ENCODE results near the gene RAB3A.

Gene RAB3A

DNA sequence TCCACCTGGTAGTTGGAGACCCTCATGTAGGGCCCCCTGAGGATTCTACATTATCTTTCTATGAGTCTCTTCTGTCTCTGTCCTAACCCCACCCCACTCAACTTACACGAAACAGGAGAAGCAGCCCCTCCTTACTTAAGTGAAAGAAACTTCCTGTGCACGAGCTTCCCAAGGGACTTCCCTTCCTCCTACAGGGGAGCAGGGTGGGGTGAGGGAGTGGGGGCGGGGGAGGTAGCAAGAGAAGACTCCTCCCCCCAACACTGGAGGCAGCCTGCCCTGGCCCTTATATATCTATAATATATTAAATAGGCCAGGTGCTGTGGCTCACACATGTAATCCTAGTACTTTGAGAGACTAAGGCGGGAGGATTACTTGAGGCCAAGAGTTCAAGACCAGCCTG is 27.9 kb upstream of the RAB3A start:
- Histone ChIP-seq H3K27ac (ENCODE audit: low read depth, low read length) (peak overlapping the region; percentile 71), H3K4me1 (ENCODE audit: control insufficient read depth, insufficient read depth, low read length) (peaks cover 20% of the 10 kb centered on the region), H3K9me3 (ENCODE audit: control insufficient read depth, insufficient read depth, low read length) (no peaks in the 10 kb centered on the region), H3K36me3 (ENCODE audit: control insufficient read depth, insufficient read depth, low read length) (no peaks in the 10 kb centered on the region), H3K27me3 (ENCODE audit: control insufficient read depth, insufficient read depth, low read length) (peaks cover 5% of the 10 kb centered on the region), H3K4me3 (ENCODE audit: low read depth, low read length) (no peak overlapping the region), H3K9ac (ENCODE audit: low read depth, low read length) (no peak overlapping the region)

DNA sequence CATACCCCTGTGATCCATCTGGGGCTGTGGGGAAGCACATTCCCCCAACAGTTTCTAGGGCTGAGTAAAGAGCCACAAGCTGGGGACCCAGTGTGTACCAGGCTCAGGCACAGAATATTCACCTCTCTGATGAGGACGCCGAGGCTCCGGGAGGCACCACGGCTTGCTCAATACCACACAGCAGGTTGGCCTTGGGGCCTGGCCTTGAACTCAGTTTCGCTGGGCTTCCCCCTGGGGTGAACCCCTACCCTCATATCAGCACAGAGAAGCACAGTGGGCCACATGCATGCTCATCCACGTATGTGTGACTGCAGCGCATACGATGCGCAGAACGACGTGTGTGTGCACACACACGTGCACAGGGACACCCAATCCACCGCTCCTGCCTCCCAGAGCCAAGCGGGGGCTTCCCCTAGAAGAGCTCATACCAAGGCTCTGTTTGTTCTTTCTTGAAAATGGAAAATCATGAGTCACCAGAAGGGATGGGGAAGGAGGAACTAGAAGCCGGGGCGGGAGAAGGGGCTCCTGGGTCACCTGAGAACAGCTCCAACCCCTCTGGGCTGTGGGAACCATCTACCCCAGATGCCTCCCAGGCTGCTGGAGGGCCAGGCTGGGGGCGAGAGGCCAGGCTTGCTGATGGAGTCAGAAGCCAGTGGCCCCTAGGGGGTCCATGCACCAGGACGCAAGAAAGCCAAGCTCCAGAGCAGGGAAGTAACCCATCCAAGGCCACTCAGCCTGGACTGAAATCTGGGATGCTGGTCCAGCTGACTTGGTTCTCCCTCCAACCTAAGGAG is 27.3 kb upstream of the RAB3A start:
- H3K9ac ChIP-seq (ENCODE audit: low read depth, low read length): no peak overlapping the region
- H3K4me3 ChIP-seq (ENCODE audit: low read depth, low read length): no peak overlapping the region
- H3K27ac ChIP-seq (ENCODE audit: low read depth, low read length): peak overlapping the region; percentile 71
- no peaks in the 10 kb centered on the region for H3K9me3 ChIP-seq (ENCODE audit: control insufficient read depth, insufficient read depth, low read length)
- peaks cover 11% of the 10 kb centered on the region for H3K27me3 ChIP-seq (ENCODE audit: control insufficient read depth, insufficient read depth, low read length)
- H3K36me3 ChIP-seq (ENCODE audit: control insufficient read depth, insufficient read depth, low read length): no peaks in the 10 kb centered on the region
- peaks cover 20% of the 10 kb centered on the region for H3K4me1 ChIP-seq (ENCODE audit: control insufficient read depth, insufficient read depth, low read length)

DNA sequence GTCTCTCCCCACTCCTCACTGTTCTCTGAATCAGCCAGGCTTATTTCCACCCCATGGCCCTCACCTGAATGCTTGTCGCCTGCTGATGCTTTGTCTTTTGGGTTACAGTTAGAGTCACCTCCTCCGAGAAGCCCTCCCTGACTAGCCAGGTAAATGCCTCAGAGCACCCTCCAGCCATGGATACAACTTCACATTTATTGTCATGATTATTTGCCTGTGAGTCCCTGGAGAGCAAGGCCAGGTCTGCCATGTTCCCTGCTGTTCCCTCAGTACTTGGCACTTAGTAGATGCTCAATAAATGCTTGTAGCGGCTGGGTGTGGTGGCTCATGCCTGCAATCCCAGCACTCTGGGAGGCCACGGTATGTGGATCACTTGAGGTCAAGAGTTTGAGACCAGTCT is 26.1 kb upstream of the RAB3A start:
- Histone ChIP-seq H3K4me3 (ENCODE audit: low read depth, low read length) (no peak overlapping the region), H3K27ac (ENCODE audit: low read depth, low read length) (no peak overlapping the region), H3K4me1 (ENCODE audit: control insufficient read depth, insufficient read depth, low read length) (peaks cover 29% of the 10 kb centered on the region), H3K9me3 (ENCODE audit: control insufficient read depth, insufficient read depth, low read length) (no peaks in the 10 kb centered on the region), H3K9ac (ENCODE audit: low read depth, low read length) (no peak overlapping the region), H3K27me3 (ENCODE audit: control insufficient read depth, insufficient read depth, low read length) (peaks cover 23% of the 10 kb centered on the region), H3K36me3 (ENCODE audit: control insufficient read depth, insufficient read depth, low read length) (no peaks in the 10 kb centered on the region)

GRCh38 chr19:18229474-18229873 is 25.6 kb upstream of the RAB3A start:
- no peak overlapping the region for H3K27ac ChIP-seq (ENCODE audit: low read depth, low read length)
- H3K9me3 ChIP-seq (ENCODE audit: control insufficient read depth, insufficient read depth, low read length): no peaks in the 10 kb centered on the region
- H3K9ac ChIP-seq (ENCODE audit: low read depth, low read length): no peak overlapping the region
- no peak overlapping the region for H3K4me3 ChIP-seq (ENCODE audit: low read depth, low read length)
- H3K36me3 ChIP-seq (ENCODE audit: control insufficient read depth, insufficient read depth, low read length): no peaks in the 10 kb centered on the region
- peaks cover 29% of the 10 kb centered on the region for H3K4me1 ChIP-seq (ENCODE audit: control insufficient read depth, insufficient read depth, low read length)
- H3K27me3 ChIP-seq (ENCODE audit: control insufficient read depth, insufficient read depth, low read length): peaks cover 25% of the 10 kb centered on the region

DNA sequence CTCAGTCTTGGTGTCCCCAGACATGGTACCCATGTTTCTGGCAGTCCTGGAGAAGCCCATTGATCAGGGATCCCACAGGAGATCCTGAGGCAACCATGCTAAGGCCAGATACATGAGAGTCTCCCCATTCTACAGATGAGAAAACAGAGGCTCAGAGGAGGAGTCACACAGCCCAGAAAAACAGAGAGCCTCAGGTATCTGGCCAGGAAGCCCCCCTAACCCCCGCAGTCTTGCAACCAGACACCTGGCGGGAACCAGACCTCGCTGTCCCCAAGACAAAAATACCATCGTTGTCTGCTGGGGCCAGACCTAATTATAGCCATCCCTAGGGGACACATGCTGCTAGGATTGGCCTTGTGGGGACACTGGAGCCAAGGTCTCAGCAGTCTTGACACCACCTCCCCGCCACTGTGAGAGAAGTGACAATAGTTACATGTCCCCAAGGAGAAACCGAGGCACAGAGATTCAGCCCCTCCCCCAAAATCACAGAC is 24.0 kb upstream of the RAB3A start:
- Histone ChIP-seq H3K9me3 (ENCODE audit: control insufficient read depth, insufficient read depth, low read length) (no peaks in the 10 kb centered on the region), H3K4me3 (ENCODE audit: low read depth, low read length) (no peak overlapping the region), H3K27me3 (ENCODE audit: control insufficient read depth, insufficient read depth, low read length) (peaks cover 25% of the 10 kb centered on the region), H3K9ac (ENCODE audit: low read depth, low read length) (no peak overlapping the region), H3K4me1 (ENCODE audit: control insufficient read depth, insufficient read depth, low read length) (peaks cover 29% of the 10 kb centered on the region), H3K36me3 (ENCODE audit: control insufficient read depth, insufficient read depth, low read length) (no peaks in the 10 kb centered on the region), H3K27ac (ENCODE audit: low read depth, low read length) (no peak overlapping the region)

GRCh38 chr19:18226956-18227780 is 23.3 kb upstream of the RAB3A start:
- no peak overlapping the region for H3K4me3 ChIP-seq (ENCODE audit: low read depth, low read length)
- H3K27ac ChIP-seq (ENCODE audit: low read depth, low read length): no peak overlapping the region
- H3K9me3 ChIP-seq (ENCODE audit: control insufficient read depth, insufficient read depth, low read length): no peaks in the 10 kb centered on the region
- H3K4me1 ChIP-seq (ENCODE audit: control insufficient read depth, insufficient read depth, low read length): peaks cover 24% of the 10 kb centered on the region
- no peaks in the 10 kb centered on the region for H3K36me3 ChIP-seq (ENCODE audit: control insufficient read depth, insufficient read depth, low read length)
- H3K9ac ChIP-seq (ENCODE audit: low read depth, low read length): no peak overlapping the region
- peaks cover 25% of the 10 kb centered on the region for H3K27me3 ChIP-seq (ENCODE audit: control insufficient read depth, insufficient read depth, low read length)

GRCh38 chr19:18225702-18226468 is 22.0 kb upstream of the RAB3A start, which contains the start of gene PDE4C:
Gene PDE4C (minus strand): TSS chr19:18226438. CDS start chr19:18226415, 23 bp downstream.
- Histone ChIP-seq H3K9ac (ENCODE audit: low read depth, low read length) (no peak within 1 kb of the TSS), H3K4me3 (ENCODE audit: low read depth, low read length) (peak within 1 kb of the TSS; percentile 85), H3K36me3 (ENCODE audit: control insufficient read depth, insufficient read depth, low read length) (no peaks in the 10 kb centered on the region), H3K27me3 (ENCODE audit: control insufficient read depth, insufficient read depth, low read length) (peaks cover 25% of the 10 kb centered on the region), H3K4me1 (ENCODE audit: control insufficient read depth, insufficient read depth, low read length) (peaks cover 13% of the 10 kb centered on the region; the same call in 1 of the 2 replicates), H3K27ac (ENCODE audit: low read depth, low read length) (no peak within 1 kb of the TSS), H3K9me3 (ENCODE audit: control insufficient read depth, insufficient read depth, low read length) (no peaks in the 10 kb centered on the region)

GRCh38 chr19:18225355-18225701 is 21.5 kb upstream of the RAB3A start:
- Histone ChIP-seq H3K9me3 (ENCODE audit: control insufficient read depth, insufficient read depth, low read length) (no peaks in the 10 kb centered on the region), H3K27ac (ENCODE audit: low read depth, low read length) (no peak overlapping the region), H3K4me3 (ENCODE audit: low read depth, low read length) (peak overlapping the region; percentile 85), H3K4me1 (ENCODE audit: control insufficient read depth, insufficient read depth, low read length) (peaks cover 9% of the 10 kb centered on the region; the same call in 1 of the 2 replicates), H3K36me3 (ENCODE audit: control insufficient read depth, insufficient read depth, low read length) (no peaks in the 10 kb centered on the region), H3K27me3 (ENCODE audit: control insufficient read depth, insufficient read depth, low read length) (peaks cover 25% of the 10 kb centered on the region), H3K9ac (ENCODE audit: low read depth, low read length) (no peak overlapping the region)

GRCh38 chr19:18224525-18225354 is 20.9 kb upstream of the RAB3A start:
- Histone ChIP-seq H3K27me3 (ENCODE audit: control insufficient read depth, insufficient read depth, low read length) (peaks cover 25% of the 10 kb centered on the region), H3K27ac (ENCODE audit: low read depth, low read length) (peak overlapping the region; percentile 92), H3K4me3 (ENCODE audit: low read depth, low read length) (peak overlapping the region; percentile 85), H3K36me3 (ENCODE audit: control insufficient read depth, insufficient read depth, low read length) (no peaks in the 10 kb centered on the region), H3K4me1 (ENCODE audit: control insufficient read depth, insufficient read depth, low read length) (peaks cover 9% of the 10 kb centered on the region; the same call in 1 of the 2 replicates), H3K9me3 (ENCODE audit: control insufficient read depth, insufficient read depth, low read length) (no peaks in the 10 kb centered on the region), H3K9ac (ENCODE audit: low read depth, low read length) (peak overlapping the region; percentile 78)

All from HUES48 (cell line).